Measurements from ENCODE around the gene MMP19.

The MMP19 gene

GRCh38 chr12:55814257-55814656, 28.5 kb downstream of the MMP19 start:
- no peak for DNase-seq (ENCODE audit: low read depth in 2 of 2)

- no peak for DNase-seq (ENCODE audit: low read depth in 2 of 2)
Measured at GRCh38 chr12:55812088-55812487, 30.6 kb downstream of the MMP19 start.

GRCh38 chr12:55809274-55809673, 33.5 kb downstream of the MMP19 start:
- no peak for DNase-seq (ENCODE audit: low read depth in 2 of 2)

- no peak for DNase-seq (ENCODE audit: low read depth in 2 of 2)
Measured at GRCh38 chr12:55806982-55807381, 35.8 kb downstream of the MMP19 start.

- no peak for DNase-seq (ENCODE audit: low read depth in 2 of 2)
Measured at GRCh38 chr12:55797550-55797949, 45.2 kb downstream of the MMP19 start.

GRCh38 chr12:55797068-55797467, 45.7 kb downstream of the MMP19 start:
- no peak for DNase-seq (ENCODE audit: low read depth in 2 of 2)

- no peak for DNase-seq (ENCODE audit: low read depth in 2 of 2)
Measured at GRCh38 chr12:55795950-55796349, 46.8 kb downstream of the MMP19 start.

- DNase-seq (ENCODE audit: low read depth in 2 of 2), result no peak
Measured at GRCh38 chr12:55789893-55790292, 52.8 kb downstream of the MMP19 start.

- DNase-seq (ENCODE audit: low read depth in 2 of 2), result no peak
Measured at GRCh38 chr12:55789171-55789570, 53.6 kb downstream of the MMP19 start.

GRCh38 chr12:55788546-55788945, 54.2 kb downstream of the MMP19 start:
- no peak for DNase-seq (ENCODE audit: low read depth in 2 of 2)

Data from activated CD8-positive, alpha-beta memory T cell treated with anti-CD3 and anti-CD28 coated beads for 4 hours (primary cell).